Tibial nerve (tissue), 4 donors: ENCODE measurements around the gene KLHDC7A. TPM values are rescaled to one million over a fixed set of nuclear protein-coding genes. Genes with fewer than 3 reads are reported as not detected.

Experiments used
- DNase-seq, 2 donors: peaks; one replicate each; pipeline ENCODE4 v3.0.0-alpha.2; 2019; ENCODE audit warnings: low spot score in 2 of 2
- H3K27ac ChIP-seq, 4 donors: fragments of 200-600 bp; sonication (generic) in 3 of 4; one replicate each; pipeline ENCODE4 v1.5.1; 2017 to 2019; ENCODE audit warnings: mild to moderate bottlenecking in 1 of 4
- H3K27me3 ChIP-seq, 2 donors: fragments of 200-600 bp; sonication (generic) in 1 of 2; one replicate each; pipeline versions ENCODE4 v1.5.1 to v1.6.0; 2017 to 2019
- H3K36me3 ChIP-seq, 3 donors: fragments of 200-600 bp; sonication (generic); one replicate each; pipeline ENCODE4 v1.5.1; 2018 to 2019
- H3K4me1 ChIP-seq, 4 donors: fragments of 200-600 bp; sonication (generic) in 3 of 4; one replicate each; pipeline ENCODE4 v1.5.1; 2017 to 2019
- H3K4me3 ChIP-seq, 4 donors: fragments of 200-600 bp; sonication (generic) in 3 of 4; one replicate each; pipeline ENCODE4 v1.5.1; 2017 to 2019; ENCODE audit warnings: mild to moderate bottlenecking in 1 of 4, moderate library complexity in 1 of 4
- H3K9me3 ChIP-seq, 4 donors: fragments of 200-600 bp; sonication (generic) in 3 of 4; one replicate each; pipeline ENCODE4 v1.5.1; 2017 to 2019
- CTCF ChIP-seq, 5 experiments: fragments of 200-600 bp in 3 of 5; fragments of 450-650 bp in 2 of 5; sonication (generic) in 3 of 5; IDR thresholded peaks; one replicate each; pipeline ENCODE4 v1.5.1; 2016 to 2019; ENCODE audit warnings: antibody characterized with exemption in 5 of 5, mild to moderate bottlenecking in 3 of 5, moderate library complexity in 2 of 5
- EP300 ChIP-seq, 2 donors: sonication (generic); formaldehyde crosslinking; IDR thresholded peaks; one replicate each; pipeline ENCODE4 v1.6.1; 2017; ENCODE audit warnings: antibody characterized with exemption in 2 of 2, mild to moderate bottlenecking in 1 of 2
- POLR2A ChIP-seq, 2 donors: fragments of 450-650 bp; IDR thresholded peaks; one replicate each; pipeline ENCODE4 v1.6.1; 2017; ENCODE audit warnings: antibody characterized with exemption in 2 of 2, mild to moderate bottlenecking in 2 of 2, moderate library complexity in 2 of 2
- WGBS, 2 donors: methylation state at CpG; one replicate each; pipeline ENCODE4 v1.1.5; 2018; 5-methylcytosine and 5-hydroxymethylcytosine counted together
- total RNA-seq, 4 donors: library from RNA; depleted of rRNA; stranded (reverse); fragments of >200 nt; gene quantifications; one replicate each; pipeline ENCODE4 v1.1.0, GENCODE V29; 2016

The KLHDC7A gene
- total RNA-seq, 4 donors from 2014 or later: 0.20 to 0.21 TPM; not detected in 2

GRCh38 chr1:18473195-18473815, 7.4 kb upstream of the KLHDC7A start:
- no peak overlapping the region for H3K4me3 ChIP-seq

GRCh38 chr1:18474559-18475175, 6.1 kb upstream of the KLHDC7A start:
- DNase-seq: no peak
- Histone ChIP-seq H3K27ac (no peak overlapping the region), H3K4me1 (no peaks in the 10 kb centered on the region), H3K36me3 (no peaks in the 10 kb centered on the region), H3K27me3 (no peaks in the 10 kb centered on the region), H3K4me3 (no peak overlapping the region), H3K9me3 (no peaks in the 10 kb centered on the region)
- 88 to 89% methylated on average over 10 of the region's 10 CpGs for WGBS, 2 donors
- TF ChIP-seq EP300 (IDR thresholded peaks at IDR 0.05): no peak

More at GRCh38 chr1:18473195-18473815, 7.4 kb upstream of the KLHDC7A start:
- whole genome bisulfite sequencing, 2 donors: 66 to 76% methylated on average over 8 to 11 of the region's 11 CpGs
- H3K27ac ChIP-seq: no peak overlapping the region
- H3K4me1 ChIP-seq: no peaks in the 10 kb centered on the region
- no peaks in the 10 kb centered on the region for H3K9me3 ChIP-seq
- TF ChIP-seq POLR2A (IDR thresholded peaks at IDR 0.05) (no peak), EP300 (IDR thresholded peaks at IDR 0.05) (no peak), CTCF (IDR thresholded peaks at IDR 0.05) (no peak)
- no peak for DNase-seq
- H3K27me3 ChIP-seq: no peaks in the 10 kb centered on the region
- H3K36me3 ChIP-seq: no peaks in the 10 kb centered on the region

- no peak for DNase-seq
- 67 to 72% methylated on average over 10 of the region's 10 CpGs for WGBS, 2 donors
- no peak for TF ChIP-seq EP300 (IDR thresholded peaks at IDR 0.05)
- TF ChIP-seq POLR2A (IDR thresholded peaks at IDR 0.05): no peak
- no peak for TF ChIP-seq CTCF (IDR thresholded peaks at IDR 0.05)
- Histone ChIP-seq H3K36me3 (no peaks in the 10 kb centered on the region), H3K27ac (no peak overlapping the region), H3K4me1 (peaks cover 0 to 6% (median 0%) of the 10 kb centered on the region in 4 donors), H3K4me3 (no peak overlapping the region), H3K9me3 (no peaks in the 10 kb centered on the region), H3K27me3 (no peaks in the 10 kb centered on the region)
These were observed 5.4 kb upstream of the KLHDC7A start for GRCh38 chr1:18475234-18475905.

- H3K27me3 ChIP-seq: no peaks in the 10 kb centered on the region
- H3K4me3 ChIP-seq: no peak overlapping the region
- WGBS, 2 donors: 72 to 79% methylated on average over 8 of the region's 8 CpGs
- no peak for TF ChIP-seq EP300 (IDR thresholded peaks at IDR 0.05)
- TF ChIP-seq CTCF (IDR thresholded peaks at IDR 0.05): no peak
- TF ChIP-seq POLR2A (IDR thresholded peaks at IDR 0.05): no peak
- no peak overlapping the region for H3K27ac ChIP-seq
- H3K4me1 ChIP-seq: peaks cover 0 to 15% (median 0%) of the 10 kb centered on the region in 4 donors
- H3K36me3 ChIP-seq: no peaks in the 10 kb centered on the region
- DNase-seq: no peak
- peaks cover 0 to 4% (median 0%) of the 10 kb centered on the region in 4 donors for H3K9me3 ChIP-seq
These were observed 1.3 kb upstream of the KLHDC7A start for GRCh38 chr1:18479454-18479853.

GRCh38 chr1:18481190-18481920, 625 bp downstream of the KLHDC7A start:
- H3K36me3 ChIP-seq: no peaks in the 10 kb centered on the region
- no peak overlapping the region for H3K4me3 ChIP-seq
- DNase-seq: no peak
- no peaks in the 10 kb centered on the region for H3K27me3 ChIP-seq
- TF ChIP-seq EP300 (IDR thresholded peaks at IDR 0.05) (no peak), POLR2A (IDR thresholded peaks at IDR 0.05) (no peak), CTCF (IDR thresholded peaks at IDR 0.05) (no peak)
- H3K27ac ChIP-seq: no peak overlapping the region
- H3K4me1 ChIP-seq: peaks cover 0 to 15% (median 0%) of the 10 kb centered on the region in 4 donors
- 58 to 71% methylated on average over 19 to 22 of the region's 25 CpGs for WGBS, 2 donors
- H3K9me3 ChIP-seq: peaks cover 0 to 4% (median 0%) of the 10 kb centered on the region in 4 donors
